ENCODE measurements around the gene PTPRZ1. TPM values are rescaled to one million over a fixed set of nuclear protein-coding genes. Genes with fewer than 3 reads are reported as not detected.

Gene PTPRZ1
- total and polyA plus RNA-seq, 2 of the 4 experiments (the other 2 are of a cell fraction) = not detected

DNA sequence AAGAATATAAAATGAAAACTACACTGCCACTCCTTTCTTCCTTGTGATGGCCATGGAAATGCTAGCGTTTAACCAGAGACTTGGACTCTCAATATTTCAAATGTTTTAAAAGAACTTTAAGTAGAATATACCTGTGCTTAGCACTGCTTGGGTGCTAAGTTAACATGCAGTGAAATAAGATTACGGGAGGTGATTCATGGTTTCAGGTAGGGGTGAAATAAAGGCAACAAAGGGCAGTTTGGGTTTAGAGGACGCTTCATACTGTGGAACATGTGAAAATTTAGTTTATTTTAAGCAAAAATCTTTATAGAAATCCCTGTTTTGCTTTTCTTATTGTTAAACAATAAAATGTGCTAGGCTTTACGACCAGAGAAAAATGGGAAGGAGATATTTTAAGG lies 94.0 kb downstream of the PTPRZ1 start:
- CTCF ChIA-PET = no interaction called here

More for the DNA sequence above, 94.0 kb downstream of the PTPRZ1 start:
- BruUV-seq (replicated peaks) = no TSS peak
- no peak overlapping the region for H3K18ac ChIP-seq (ENCODE audit: low read depth, low read length)
- no peak overlapping the region for H4K8ac ChIP-seq (ENCODE audit: low read depth in 2 of 2, low read length in 2 of 2)
- H3K4me3 ChIP-seq (ENCODE audit: insufficient read depth, low read depth, low read length) = no peak overlapping the region
- no peak overlapping the region for H2BK15ac ChIP-seq (ENCODE audit: low read depth, low read length)
- no peak overlapping the region for H4K91ac ChIP-seq (ENCODE audit: insufficient read depth, low read depth, low read length)
- no peaks in the 10 kb centered on the region for H3K79me1 ChIP-seq (ENCODE audit: low read depth in 1 of 2, low read length in 2 of 2)
- H3K27ac ChIP-seq (ENCODE audit: insufficient read depth, low read length) = no peak overlapping the region
- H2AK5ac ChIP-seq (ENCODE audit: low read depth, low read length) = no peak overlapping the region
- no peak for TF ChIP-seq NFE2L2 (IDR thresholded peaks at IDR 0.05; ENCODE audit: low read depth, low read length)
- no peak for TF ChIP-seq CHD1 (IDR thresholded peaks at IDR 0.05; ENCODE audit: low read depth, low read length)
- TF ChIP-seq, protein P1, sequence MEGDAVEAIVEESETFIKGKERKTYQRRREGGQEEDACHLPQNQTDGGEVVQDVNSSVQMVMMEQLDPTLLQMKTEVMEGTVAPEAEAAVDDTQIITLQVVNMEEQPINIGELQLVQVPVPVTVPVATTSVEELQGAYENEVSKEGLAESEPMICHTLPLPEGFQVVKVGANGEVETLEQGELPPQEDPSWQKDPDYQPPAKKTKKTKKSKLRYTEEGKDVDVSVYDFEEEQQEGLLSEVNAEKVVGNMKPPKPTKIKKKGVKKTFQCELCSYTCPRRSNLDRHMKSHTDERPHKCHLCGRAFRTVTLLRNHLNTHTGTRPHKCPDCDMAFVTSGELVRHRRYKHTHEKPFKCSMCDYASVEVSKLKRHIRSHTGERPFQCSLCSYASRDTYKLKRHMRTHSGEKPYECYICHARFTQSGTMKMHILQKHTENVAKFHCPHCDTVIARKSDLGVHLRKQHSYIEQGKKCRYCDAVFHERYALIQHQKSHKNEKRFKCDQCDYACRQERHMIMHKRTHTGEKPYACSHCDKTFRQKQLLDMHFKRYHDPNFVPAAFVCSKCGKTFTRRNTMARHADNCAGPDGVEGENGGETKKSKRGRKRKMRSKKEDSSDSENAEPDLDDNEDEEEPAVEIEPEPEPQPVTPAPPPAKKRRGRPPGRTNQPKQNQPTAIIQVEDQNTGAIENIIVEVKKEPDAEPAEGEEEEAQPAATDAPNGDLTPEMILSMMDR (conservative IDR thresholded peaks at IDR 0.05; ENCODE audit: low read depth, low read length) = no peak
- TF ChIP-seq BHLHE40 (IDR thresholded peaks at IDR 0.05; ENCODE audit: low read depth, low read length) = no peak
- no peak for TF ChIP-seq POLR2A (IDR thresholded peaks at IDR 0.05; ENCODE audit: low read depth, low read length)
- TF ChIP-seq RFX5 (IDR thresholded peaks at IDR 0.05; ENCODE audit: low read depth, low read length) = no peak
- TF ChIP-seq MAZ (IDR thresholded peaks at IDR 0.05; ENCODE audit: borderline replicate concordance, low read depth, low read length) = no peak
- no peak for TF ChIP-seq SMC3 (IDR thresholded peaks at IDR 0.05; ENCODE audit: low read depth, low read length)
- no peak for TF ChIP-seq CEBPB (IDR thresholded peaks at IDR 0.05; ENCODE audit: low read depth, low read length)
- TF ChIP-seq USF2 (IDR thresholded peaks at IDR 0.05; ENCODE audit: low read depth, low read length) = no peak
- no peak for TF ChIP-seq RCOR1 (IDR thresholded peaks at IDR 0.05; ENCODE audit: insufficient replicate concordance, low read length)
- TF ChIP-seq, protein P2, sequence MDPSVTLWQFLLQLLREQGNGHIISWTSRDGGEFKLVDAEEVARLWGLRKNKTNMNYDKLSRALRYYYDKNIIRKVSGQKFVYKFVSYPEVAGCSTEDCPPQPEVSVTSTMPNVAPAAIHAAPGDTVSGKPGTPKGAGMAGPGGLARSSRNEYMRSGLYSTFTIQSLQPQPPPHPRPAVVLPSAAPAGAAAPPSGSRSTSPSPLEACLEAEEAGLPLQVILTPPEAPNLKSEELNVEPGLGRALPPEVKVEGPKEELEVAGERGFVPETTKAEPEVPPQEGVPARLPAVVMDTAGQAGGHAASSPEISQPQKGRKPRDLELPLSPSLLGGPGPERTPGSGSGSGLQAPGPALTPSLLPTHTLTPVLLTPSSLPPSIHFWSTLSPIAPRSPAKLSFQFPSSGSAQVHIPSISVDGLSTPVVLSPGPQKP (IDR thresholded peaks at IDR 0.05; ENCODE audit: borderline replicate concordance, low read depth, low read length) = no peak
- no peak for TF ChIP-seq RAD21 (IDR thresholded peaks at IDR 0.05; ENCODE audit: low read length)
- TF ChIP-seq MAFK (IDR thresholded peaks at IDR 0.05; ENCODE audit: low read depth, low read length) = no peak
- TF ChIP-seq MXI1 (IDR thresholded peaks at IDR 0.05; ENCODE audit: borderline replicate concordance, low read depth, low read length) = no peak
- TF ChIP-seq FOS (IDR thresholded peaks at IDR 0.05; ENCODE audit: low read depth, low read length) = no peak
- ATAC-seq (ENCODE audit: low read depth) (no peak), DNase-seq (no peak)
- no peaks in the 10 kb centered on the region for H3K27me3 ChIP-seq (ENCODE audit: control insufficient read depth, insufficient read depth, low read length)
- H3K4me1 ChIP-seq (ENCODE audit: control insufficient read depth, insufficient read depth, low read length) = no peaks in the 10 kb centered on the region
- POLR2A ChIA-PET (ENCODE audit: unreplicated experiment) = no interaction called here
- no peak overlapping the region for H2BK5ac ChIP-seq (ENCODE audit: low read depth, low read length, poor library complexity, severe bottlenecking)
- no peak overlapping the region for H3K14ac ChIP-seq (replicated peaks; ENCODE audit: low read depth, low read length)
- H3K23ac ChIP-seq (ENCODE audit: low read depth, low read length) = no peak overlapping the region
- intact Hi-C loops (cut with micrococcal nuclease) (no loop called here), dilution Hi-C loops (cut with HindIII; ENCODE audit: low sequenced_read_pairs, unreplicated experiment) (no loop called here), in situ Hi-C loops (cut with MboI; ENCODE audit: low sequenced_read_pairs) (no loop called here)
- H2BK120ac ChIP-seq (ENCODE audit: low read depth, low read length) = no peak overlapping the region
- no peaks in the 10 kb centered on the region for H4K20me1 ChIP-seq (ENCODE audit: insufficient read depth, low read length)
- no peaks in the 10 kb centered on the region for H3K9me1 ChIP-seq (ENCODE audit: insufficient read depth, low read length)
- no peak overlapping the region for H2AK9ac ChIP-seq (replicated peaks; ENCODE audit: low read depth, low read length, poor library complexity)
- no peak overlapping the region for H4K5ac ChIP-seq (ENCODE audit: low read depth, low read length)
- H3K36me3 ChIP-seq (ENCODE audit: control insufficient read depth, insufficient read depth, low read length) = no peaks in the 10 kb centered on the region
- H3K4ac ChIP-seq (ENCODE audit: low read depth, low read length) = no peak overlapping the region
- no peaks in the 10 kb centered on the region for H3K9me3 ChIP-seq (ENCODE audit: control insufficient read depth, insufficient read depth, low read length)
- H2AFZ ChIP-seq (replicated peaks; ENCODE audit: low read length, poor library complexity) = no peak overlapping the region
- H3K9ac ChIP-seq (ENCODE audit: low read depth, low read length) = no peak overlapping the region
- H2BK20ac ChIP-seq (ENCODE audit: low read depth, low read length) = no peak overlapping the region
- no CpG with 5 or more reads among the region's 4 CpGs for WGBS, 2 experiments (ENCODE audit: extremely low coverage in 2 of 2, insufficient read length in 1 of 2)
- H3K56ac ChIP-seq (ENCODE audit: extremely low read depth, insufficient read depth, low read length) = no peak overlapping the region
- H3K4me2 ChIP-seq (ENCODE audit: low read depth, low read length) = no peak overlapping the region
